CD4-positive, alpha-beta T cell (primary cell): ENCODE results near the gene BIRC5. TPM values are rescaled to one million over a fixed set of nuclear protein-coding genes. Genes with fewer than 3 reads are reported as not detected.

Source experiments
- ATAC-seq: fragments of 200-7000 bp; cut with Tn5 transposase; one replicate; pipeline ENCODE4 v1.10.0; 2022; ENCODE audit warnings: mild to moderate bottlenecking; ENCODE audit not compliant: poor library complexity
- CTCF ChIA-PET: fragments of 350-600 bp; sonication (Branson Sonifier 250); formaldehyde crosslinking; loops from one replicate; lab custom pipeline; 2021; ENCODE audit warnings: antibody characterized with exemption, inconsistent platforms; lab: Charles Lee
- POLR2A ChIA-PET: fragments of 350-600 bp; sonication (Branson Sonifier 250); formaldehyde crosslinking; loops from one replicate; lab custom pipeline; 2021; ENCODE audit warnings: antibody characterized with exemption, inconsistent platforms; lab: Charles Lee
- DNase-seq, 14 experiments: peaks; one replicate each; pipeline ENCODE4 v3.0.0-alpha.2; 2013 to 2020; ENCODE audit warnings: mixed read lengths in 2 of 14
- H3K27ac ChIP-seq, 2 donors: one replicate each; pipeline versions ENCODE4 v1.5.1 to v1.7.0; 2013; ENCODE audit warnings: low read length in 2 of 2, low read depth in 1 of 2, mild to moderate bottlenecking in 1 of 2
- H3K27me3 ChIP-seq, 2 experiments: 1 replicate in 1 of 2; 2 replicates in 1 of 2; pipeline versions ENCODE4 v1.6.1 to v1.7.0; 2013; ENCODE audit warnings: low read length in 2 of 2, control low read depth in 1 of 2, mild to moderate bottlenecking in 1 of 2, moderate library complexity in 1 of 2; ENCODE audit not compliant: insufficient read depth in 2 of 2, control insufficient read depth in 1 of 2
- H3K36me3 ChIP-seq: one replicate; pipeline ENCODE4 v1.6.1; 2013; ENCODE audit warnings: low read length, control low read depth; ENCODE audit not compliant: insufficient read depth
- H3K4me1 ChIP-seq: one replicate; pipeline ENCODE4 v1.6.1; 2013; ENCODE audit warnings: low read length, control low read depth; ENCODE audit not compliant: insufficient read depth
- H3K4me3 ChIP-seq: one replicate; pipeline ENCODE4 v1.5.1; 2013; ENCODE audit warnings: mild to moderate bottlenecking, low read length, moderate library complexity
- H3K9me3 ChIP-seq, 2 experiments: 1 replicate in 1 of 2; 2 replicates in 1 of 2; pipeline versions ENCODE4 v1.6.1 to v1.7.0; 2013; ENCODE audit warnings: low read length in 2 of 2, mild to moderate bottlenecking in 2 of 2, control low read depth in 1 of 2, moderate library complexity in 1 of 2; ENCODE audit not compliant: control insufficient read depth in 1 of 2, insufficient read depth in 1 of 2
- H3K27ac Mint-ChIP-seq: one replicate; pipeline ENCODE4 v1.8.0; 2020; ENCODE audit warnings: mixed read lengths
- H3K27me3 Mint-ChIP-seq: one replicate; pipeline ENCODE4 v1.8.0; 2021; ENCODE audit warnings: mixed read lengths
- H3K36me3 Mint-ChIP-seq: one replicate; pipeline ENCODE4 v1.8.0; 2021; ENCODE audit warnings: low read depth, mixed read lengths
- H3K4me1 Mint-ChIP-seq: one replicate; pipeline ENCODE4 v1.8.0; 2021; ENCODE audit warnings: low read depth, mixed read lengths
- H3K4me3 Mint-ChIP-seq: one replicate; pipeline ENCODE4 v1.8.0; 2020; ENCODE audit warnings: mild to moderate bottlenecking, mixed read lengths
- H3K9me3 Mint-ChIP-seq: one replicate; pipeline ENCODE4 v1.8.0; 2020; ENCODE audit warnings: mixed read lengths
- CTCF ChIP-seq: fragments of 200-600 bp; IDR thresholded peaks from one replicate; pipeline ENCODE4 v1.8.0; 2022; ENCODE audit warnings: antibody characterized with exemption, mild to moderate bottlenecking
- intact Hi-C, 2 experiments: fragments of 100-400 bp; cut with DNase I in 1 of 2; cut with micrococcal nuclease in 1 of 2; formaldehyde crosslinking; loops; one replicate each; pipeline versions ENCODE4 v1.15.1 to v1.9.0; 2023 to 2025; cut with DNase I, micrococcal nuclease
- total RNA-seq, 174 experiments: library from RNA in 2 of 174; stranded (reverse) in 2 of 174; gene quantifications; one replicate each; pipeline ENCODE4 v1.2.3 and lab custom pipeline; 2021 to 2026

The BIRC5 gene
- total RNA-seq, 2 experiments from 2014 or later: 0.39 to 0.41 TPM

GRCh38 chr17:78204387-78205123 lies 9.5 kb upstream of the BIRC5 start:
- intact Hi-C loops: no loop called here
- Histone ChIP-seq H3K27ac (no peak overlapping the region), H3K4me1 (peaks cover 1% of the 10 kb centered on the region), H3K4me3 (no peak overlapping the region), H3K27me3 (no peaks in the 10 kb centered on the region), H3K9me3 (no peaks in the 10 kb centered on the region), H3K36me3 (no peaks in the 10 kb centered on the region)
- no peaks in the 10 kb centered on the region for H3K4me1 Mint-ChIP-seq
- no peak for TF ChIP-seq CTCF
- no peak overlapping the region for H3K4me3 Mint-ChIP-seq
- H3K36me3 Mint-ChIP-seq: no peaks in the 10 kb centered on the region
- POLR2A ChIA-PET: no interaction called here
- no peaks in the 10 kb centered on the region for H3K9me3 Mint-ChIP-seq
- CTCF ChIA-PET: no interaction called here
- DNase-seq (no peak), ATAC-seq (no peak)
- H3K27me3 Mint-ChIP-seq: no peaks in the 10 kb centered on the region
- H3K27ac Mint-ChIP-seq: no peak overlapping the region

GRCh38 chr17:78205124-78205775 lies 8.8 kb upstream of the BIRC5 start:
- H3K36me3 ChIP-seq: no peaks in the 10 kb centered on the region
- Mint-ChIP-seq H3K27me3 (no peaks in the 10 kb centered on the region), H3K4me1 (no peaks in the 10 kb centered on the region), H3K9me3 (no peaks in the 10 kb centered on the region), H3K36me3 (no peaks in the 10 kb centered on the region), H3K4me3 (no peak overlapping the region), H3K27ac (no peak overlapping the region)
- no peak overlapping the region for H3K27ac ChIP-seq
- intact Hi-C loops: no loop called here
- H3K4me1 ChIP-seq: no peaks in the 10 kb centered on the region
- TF ChIP-seq CTCF: no peak
- CTCF ChIA-PET: no interaction called here
- DNase-seq: no peak
- POLR2A ChIA-PET: no interaction called here
- no peaks in the 10 kb centered on the region for H3K9me3 ChIP-seq
- no peak for ATAC-seq
- no peaks in the 10 kb centered on the region for H3K27me3 ChIP-seq
- H3K4me3 ChIP-seq: no peak overlapping the region

GRCh38 chr17:78206298-78206697 lies 7.8 kb upstream of the BIRC5 start:
- H3K9me3 ChIP-seq: no peaks in the 10 kb centered on the region
- no peak overlapping the region for H3K27ac ChIP-seq
- ATAC-seq: no peak
- H3K4me3 Mint-ChIP-seq: no peak overlapping the region
- ChIA-PET CTCF (no interaction called here), POLR2A (no interaction called here)
- no peaks in the 10 kb centered on the region for H3K4me1 Mint-ChIP-seq
- H3K27ac Mint-ChIP-seq: no peak overlapping the region
- no peaks in the 10 kb centered on the region for H3K27me3 ChIP-seq
- no peaks in the 10 kb centered on the region for H3K4me1 ChIP-seq
- H3K27me3 Mint-ChIP-seq: no peaks in the 10 kb centered on the region
- no peak for TF ChIP-seq CTCF
- no peak overlapping the region for H3K4me3 ChIP-seq
- H3K36me3 Mint-ChIP-seq: no peaks in the 10 kb centered on the region
- no peaks in the 10 kb centered on the region for H3K36me3 ChIP-seq
- no peaks in the 10 kb centered on the region for H3K9me3 Mint-ChIP-seq
- no peak for DNase-seq
- intact Hi-C loops: no loop called here
